ENCODE data around the gene FNBP1.

GRCh38 chr9:130054325-130054786, 11.4 kb upstream of the FNBP1 start:
- TF ChIP-seq CTCF (conservative IDR thresholded peaks at IDR 0.05 in 1 of 2, IDR thresholded peaks at IDR 0.05 in 1 of 2; ENCODE audit: low read depth in 1 of 2, low read length in 2 of 2) (no peak), EZH2 (IDR thresholded peaks at IDR 0.05; ENCODE audit: low read length, missing control alignments) (no peak)

Measured in fibroblast of lung (primary cell).